B cell (primary cell): ENCODE results near the gene HOXC4. TPM values are rescaled to one million over a fixed set of nuclear protein-coding genes. Genes with fewer than 3 reads are reported as not detected.

Experiments
- ATAC-seq: fragments of 200-7000 bp; cut with Tn5 transposase; one replicate; pipeline ENCODE4 v1.10.0; 2021; ENCODE audit warnings: low read depth, mild to moderate bottlenecking, moderate number of reproducible peaks, moderate library complexity
- CTCF ChIA-PET: fragments of 350-600 bp; sonication (Branson Sonifier 250); formaldehyde crosslinking; loops from one replicate; lab custom pipeline; 2021; ENCODE audit warnings: antibody characterized with exemption, inconsistent platforms; lab: Charles Lee
- POLR2A ChIA-PET: fragments of 350-600 bp; sonication (Branson Sonifier 250); formaldehyde crosslinking; loops from one replicate; lab custom pipeline; 2021; ENCODE audit warnings: antibody characterized with exemption; lab: Charles Lee
- DNase-seq: peaks from one replicate; pipeline ENCODE4 v3.0.0; 2013
- H2AFZ ChIP-seq: 2 replicates; pipeline ENCODE4 v1.6.1; 2012; ENCODE audit warnings: mild to moderate bottlenecking, low read depth, low read length; ENCODE audit not compliant: insufficient read depth, poor library complexity, severe bottlenecking
- H3K27ac ChIP-seq, 2 donors: 1 replicate in 1 of 2; 2 replicates in 1 of 2; pipeline ENCODE4 v1.5.1; 2012 to 2013; ENCODE audit warnings: low read length in 2 of 2, mild to moderate bottlenecking in 2 of 2, moderate library complexity in 1 of 2
- H3K27me3 ChIP-seq, 4 experiments: fragments of 200-600 bp in 1 of 4; sonication (generic) in 1 of 4; replicated peaks in 1 of 4; 1 replicate in 2 of 4; 2 replicates in 2 of 4; pipeline versions ENCODE4 v1.6.1 to v1.7.0; 2013 to 2016; ENCODE audit warnings: low read length in 3 of 4, mild to moderate bottlenecking in 2 of 4, mixed read lengths in 1 of 4, moderate library complexity in 1 of 4; ENCODE audit not compliant: insufficient read depth in 4 of 4, control insufficient read depth in 3 of 4; ENCODE audit errors: control extremely low read depth in 1 of 4
- H3K36me3 ChIP-seq, 2 experiments: replicated peaks in 1 of 2; 1 replicate in 1 of 2; 2 replicates in 1 of 2; pipeline versions ENCODE4 v1.6.1 to v1.7.1; 2013; ENCODE audit warnings: low read length in 1 of 2; ENCODE audit not compliant: insufficient read depth in 2 of 2, control insufficient read depth in 1 of 2; ENCODE audit errors: control extremely low read depth in 1 of 2, extremely low read depth in 1 of 2
- H3K4me1 ChIP-seq, 2 donors: fragments of 200-600 bp in 1 of 2; sonication (generic) in 1 of 2; 1 replicate in 1 of 2; 2 replicates in 1 of 2; pipeline versions ENCODE4 v1.5.1 to v1.6.1; 2013 to 2017; ENCODE audit warnings: low read length in 2 of 2; ENCODE audit not compliant: control insufficient read depth in 2 of 2, insufficient read depth in 2 of 2
- H3K4me2 ChIP-seq: replicated peaks from 2 replicates; pipeline ENCODE3; 2012; ENCODE audit warnings: mild to moderate bottlenecking, low read depth, low read length; ENCODE audit not compliant: poor library complexity, severe bottlenecking
- H3K4me3 ChIP-seq, 5 experiments: fragments of 200-600 bp in 1 of 5; sonication (generic) in 1 of 5; 1 replicate in 3 of 5; 2 replicates in 2 of 5; pipeline versions ENCODE4 v1.5.1 to v1.7.0; 2011 to 2016; ENCODE audit warnings: low read length in 4 of 5, mild to moderate bottlenecking in 4 of 5, low read depth in 2 of 5, control low read depth in 1 of 5, moderate library complexity in 1 of 5; ENCODE audit not compliant: insufficient read depth in 1 of 5; ENCODE audit errors: control extremely low read depth in 1 of 5, extremely low read depth in 1 of 5
- H3K79me2 ChIP-seq: fragments of 200-600 bp; sonication (generic); one replicate; pipeline ENCODE4 v1.6.0; 2016; ENCODE audit warnings: low read length; ENCODE audit not compliant: control insufficient read depth, insufficient read depth
- H3K9ac ChIP-seq: fragments of 200-600 bp; sonication (generic); 2 replicates; pipeline ENCODE4 v1.6.1; 2017; ENCODE audit warnings: mild to moderate bottlenecking, low read length, moderate library complexity
- H3K9me3 ChIP-seq, 3 donors: one replicate each; pipeline versions ENCODE4 v1.6.1 to v1.7.1; 2013; ENCODE audit warnings: low read length in 2 of 3; ENCODE audit not compliant: control insufficient read depth in 2 of 3, insufficient read depth in 1 of 3; ENCODE audit errors: control extremely low read depth in 1 of 3
- H4K20me1 ChIP-seq: 2 replicates; pipeline ENCODE4 v1.6.0; 2012; ENCODE audit warnings: mild to moderate bottlenecking, low read length; ENCODE audit not compliant: insufficient read depth, control insufficient read depth, poor library complexity, severe bottlenecking
- H3K27ac Mint-ChIP-seq: one replicate; pipeline ENCODE4 v1.8.0; 2021; ENCODE audit warnings: mixed read lengths
- H3K27me3 Mint-ChIP-seq: one replicate; pipeline ENCODE4 v1.8.0; 2021; ENCODE audit warnings: mixed read lengths
- H3K4me1 Mint-ChIP-seq: one replicate; pipeline ENCODE4 v1.8.0; 2021; ENCODE audit warnings: mixed read lengths
- H3K4me3 Mint-ChIP-seq: one replicate; pipeline ENCODE4 v1.8.0; 2021; ENCODE audit warnings: mixed read lengths
- H3K9me3 Mint-ChIP-seq: one replicate; pipeline ENCODE4 v1.8.0; 2022; ENCODE audit warnings: mixed read lengths; ENCODE audit not compliant: insufficient read depth
- CTCF ChIP-seq: fragments of 200-600 bp; IDR thresholded peaks from one replicate; pipeline ENCODE4 v1.8.0; 2022; ENCODE audit warnings: antibody characterized with exemption, mild to moderate bottlenecking
- EZH2 ChIP-seq: IDR thresholded peaks from 2 replicates; pipeline ENCODE4 v1.6.1; 2012; ENCODE audit warnings: borderline replicate concordance, low read depth, mild to moderate bottlenecking, moderate library complexity, low read length; ENCODE audit not compliant: insufficient read depth, poor library complexity, severe bottlenecking
- WGBS: methylation state at CpG from one replicate; pipeline ENCODE4 v1.1.5; 2013; ENCODE audit warnings: missing lambda C conversion rate; ENCODE audit not compliant: insufficient coverage; 5-methylcytosine and 5-hydroxymethylcytosine counted together
- intact Hi-C: fragments of 100-400 bp; cut with micrococcal nuclease; formaldehyde crosslinking; loops from one replicate; pipeline ENCODE4 v1.10.0; 2022
- polyA plus RNA-seq: library from polyadenylated mRNA; depleted of rRNA; stranded (reverse); fragments of >200 nt; gene quantifications from 2 replicates; pipeline ENCODE4 v1.2.3, GENCODE V29; 2012
- total RNA-seq, 2 donors: library from RNA; stranded (reverse); fragments of 120-200 nt in 1 of 2; gene quantifications; 1 replicate in 1 of 2; 2 replicates in 1 of 2; pipeline versions ENCODE4 v1.2.3 to v1.2.4, GENCODE V29; 2013 to 2022

HOXC4 gene
- total and polyA plus RNA-seq, 2 donors (not counting 1 experiment from before 2014, with no cell fraction given): 4.3 to 6.5 TPM

DNA sequence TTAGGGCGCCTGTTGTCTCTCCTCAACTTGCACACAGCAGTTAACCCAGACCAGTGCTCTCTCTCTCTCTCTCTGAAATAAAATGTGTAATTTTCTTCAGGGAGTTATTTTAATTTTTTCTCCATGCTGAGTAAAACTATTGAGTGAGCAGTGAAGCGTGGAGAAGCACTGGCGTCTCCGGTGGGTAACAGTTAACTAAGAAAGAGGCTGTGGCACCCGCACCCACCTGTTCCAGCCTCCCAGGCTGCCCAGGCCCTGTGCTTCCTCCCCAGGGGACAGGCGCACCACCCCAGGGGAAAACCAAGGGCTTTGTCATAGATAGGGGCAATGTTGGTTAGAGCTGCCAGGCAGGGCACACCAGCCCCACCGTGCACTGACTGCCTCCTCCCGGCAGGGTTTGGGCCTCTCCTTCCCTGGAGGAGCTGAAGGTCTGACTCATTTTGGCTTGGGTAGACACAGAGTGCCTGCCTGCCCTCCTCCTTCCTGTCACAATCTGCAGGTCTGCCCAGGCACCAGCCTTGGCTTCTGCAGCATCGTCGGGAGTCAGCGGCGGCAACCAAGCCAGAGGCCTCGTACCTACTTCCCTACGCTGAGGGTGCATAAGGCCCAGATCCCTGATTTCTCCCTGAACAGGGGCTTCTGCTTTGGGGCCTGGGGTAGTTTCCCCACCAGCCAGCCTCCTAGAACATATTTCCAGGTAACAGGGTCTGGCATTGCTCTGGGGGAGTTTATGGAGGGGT is 16.8 kb upstream of the HOXC4 start:
- TF ChIP-seq EZH2 (no peak), CTCF (no peak)
- no peaks in the 10 kb centered on the region for H3K9me3 Mint-ChIP-seq
- H3K36me3 ChIP-seq: no peaks in the 10 kb centered on the region
- H3K27me3 Mint-ChIP-seq: peaks cover 76% of the 10 kb centered on the region
- no peak overlapping the region for H3K9ac ChIP-seq
- no peak overlapping the region for H3K27ac ChIP-seq
- no peak overlapping the region for H2AFZ ChIP-seq
- H3K27ac Mint-ChIP-seq: no peak overlapping the region
- H3K4me2 ChIP-seq: no peak overlapping the region
- ATAC-seq (no peak), DNase-seq (no peak)
- CTCF ChIA-PET: interaction anchor here (0.5 to 6.4 kb wide), 3 partner anchors 164 to 272 kb away, joined by 3 to 87 read pairs (median 5); no protein-coding TSS in a partner anchor
- no peaks in the 10 kb centered on the region for H4K20me1 ChIP-seq
- no peaks in the 10 kb centered on the region for H3K79me2 ChIP-seq
- H3K4me1 Mint-ChIP-seq: peaks cover 21% of the 10 kb centered on the region
- POLR2A ChIA-PET: no interaction called here
- peaks cover 0 to 95% (median 62%) of the 10 kb centered on the region in 4 experiments for H3K27me3 ChIP-seq
- peaks cover 0 to 37% (median 6%) of the 10 kb centered on the region in 3 donors for H3K9me3 ChIP-seq
- intact Hi-C loops: no loop called here
- H3K4me1 ChIP-seq: peaks cover 25 to 32% of the 10 kb centered on the region in 2 donors
- H3K4me3 Mint-ChIP-seq: no peak overlapping the region
- no peak overlapping the region for H3K4me3 ChIP-seq
- 47% methylated on average over 12 of the region's 14 CpGs for WGBS
